Measurements from ENCODE around the gene CDH1.
"Not testable (repeated sequence)": the region's sequence is repeated elsewhere in the genome, so short reads cannot be mapped to it uniquely, and the experiment has no call there.

Gene CDH1

GRCh38 chr16:68737046-68737729 lies at the start of gene CDH1:
TSS of gene CDH1 (plus strand) at chr16:68737292. CDS start at chr16:68737416, 124 bp downstream.
- no peak for TF ChIP-seq ZNF274 (IDR thresholded peaks at IDR 0.05; ENCODE audit: low read depth, low read length)
- no peak within 1 kb of the TSS for H3K4me3 ChIP-seq (ENCODE audit: low read length)

DNA sequence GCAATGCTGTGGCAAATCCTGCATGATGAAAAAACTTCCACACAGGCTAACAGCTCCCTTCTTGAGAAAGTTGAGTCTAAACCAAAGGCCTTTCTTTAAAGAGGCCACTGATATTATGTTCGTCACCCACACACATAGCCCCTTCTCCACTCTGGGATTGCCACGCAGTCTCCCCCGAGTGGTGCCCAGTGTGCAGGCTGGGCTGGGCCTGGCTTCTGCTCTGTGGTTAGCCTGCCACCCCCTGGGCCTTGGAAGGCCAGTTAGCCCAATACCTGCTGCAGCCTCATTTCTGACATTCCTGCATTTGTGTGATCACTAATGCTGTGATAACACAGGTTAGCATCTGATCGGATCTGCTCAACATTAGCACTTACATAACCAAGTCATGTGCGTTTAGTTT lies 47.2 kb upstream of the CDH1 start:
- no peak for TF ChIP-seq ZNF274 (IDR thresholded peaks at IDR 0.05; ENCODE audit: low read depth, low read length)
- H3K4me3 ChIP-seq (ENCODE audit: low read length): no peak overlapping the region

DNA sequence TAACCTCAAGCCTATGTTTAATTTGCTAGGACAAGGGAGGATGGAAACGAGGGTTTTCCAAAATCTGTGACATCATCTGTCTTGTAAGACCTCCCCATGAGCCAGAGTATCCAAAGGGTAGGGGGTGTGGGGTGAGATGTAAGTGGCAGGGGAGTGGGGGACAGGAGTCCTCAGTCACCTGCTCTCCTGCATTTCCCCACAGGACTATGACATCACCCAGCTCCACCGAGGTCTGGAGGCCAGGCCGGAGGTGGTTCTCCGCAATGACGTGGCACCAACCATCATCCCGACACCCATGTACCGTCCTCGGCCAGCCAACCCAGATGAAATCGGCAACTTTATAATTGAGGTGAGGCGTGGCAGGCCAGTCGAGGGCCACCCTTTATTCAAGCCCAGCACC lies 41.5 kb upstream of the CDH1 start:
- no peak for TF ChIP-seq ZNF274 (IDR thresholded peaks at IDR 0.05; ENCODE audit: low read depth, low read length)
- H3K4me3 ChIP-seq (ENCODE audit: low read length): no peak overlapping the region

- TF ChIP-seq ZNF274 (IDR thresholded peaks at IDR 0.05; ENCODE audit: low read depth, low read length): no peak
- H3K4me3 ChIP-seq (ENCODE audit: low read length): no peak overlapping the region
Measured at GRCh38 chr16:68696514-68696913, 40.6 kb upstream of the CDH1 start.

- no peak overlapping the region for H3K4me3 ChIP-seq (ENCODE audit: low read length)
- no peak for TF ChIP-seq ZNF274 (IDR thresholded peaks at IDR 0.05; ENCODE audit: low read depth, low read length)
Measured at GRCh38 chr16:68698091-68698490, 39.0 kb upstream of the CDH1 start.

DNA sequence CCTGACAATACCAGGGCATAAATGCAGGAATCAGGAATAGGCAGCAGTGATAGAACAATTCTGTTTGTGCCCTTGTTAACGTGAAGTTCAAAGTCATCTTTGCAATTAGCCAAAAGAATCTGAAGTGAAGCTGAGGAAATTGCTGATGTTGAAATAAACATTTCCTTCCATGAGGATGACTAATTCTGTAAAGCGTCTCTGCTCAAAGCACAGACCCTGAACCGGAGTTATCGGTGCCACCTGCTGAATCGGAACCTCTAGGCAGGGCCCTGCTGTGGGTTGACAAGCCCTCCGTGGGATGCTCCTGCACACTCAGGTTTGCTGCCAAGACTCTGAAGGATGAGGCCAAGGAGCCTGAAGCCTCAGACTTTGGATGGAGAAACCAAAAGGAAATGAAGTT lies 37.0 kb upstream of the CDH1 start:
- no peak for TF ChIP-seq ZNF274 (IDR thresholded peaks at IDR 0.05; ENCODE audit: low read depth, low read length)
- no peak overlapping the region for H3K4me3 ChIP-seq (ENCODE audit: low read length)

DNA sequence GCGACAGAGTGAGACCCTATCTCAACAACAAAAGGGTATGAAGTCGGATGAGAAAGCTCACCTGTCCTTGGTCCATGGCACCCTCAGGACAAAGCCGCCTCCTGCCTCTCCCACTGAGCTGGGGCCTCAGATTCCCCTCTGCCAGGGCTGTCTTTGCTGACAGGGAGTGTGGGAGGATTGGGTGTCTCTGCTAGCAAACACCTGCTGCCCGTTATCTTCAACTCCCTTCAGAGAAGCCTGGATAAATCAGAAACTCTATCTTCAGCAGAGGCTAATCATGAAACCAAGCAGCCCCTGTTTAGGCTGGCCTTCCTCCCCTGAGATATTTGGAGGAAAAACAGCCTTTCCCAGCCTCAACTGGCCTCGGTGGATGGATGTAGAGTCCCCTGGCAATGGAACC lies 36.3 kb upstream of the CDH1 start:
- TF ChIP-seq ZNF274 (IDR thresholded peaks at IDR 0.05; ENCODE audit: low read depth, low read length): no peak

GRCh38 chr16:68704232-68704867 lies 32.7 kb upstream of the CDH1 start:
- no peak for TF ChIP-seq ZNF274 (IDR thresholded peaks at IDR 0.05; ENCODE audit: low read depth, low read length)

More for the DNA sequence above, 36.3 kb upstream of the CDH1 start:
- no peak overlapping the region for H3K4me3 ChIP-seq (ENCODE audit: low read length)

GRCh38 chr16:68707340-68708152 lies 29.5 kb upstream of the CDH1 start:
- no peak overlapping the region for H3K4me3 ChIP-seq (ENCODE audit: low read length)
- no peak for TF ChIP-seq ZNF274 (IDR thresholded peaks at IDR 0.05; ENCODE audit: low read depth, low read length)

More at GRCh38 chr16:68704232-68704867, 32.7 kb upstream of the CDH1 start:
- no peak overlapping the region for H3K4me3 ChIP-seq (ENCODE audit: low read length)

GRCh38 chr16:68710211-68710610 lies 26.9 kb upstream of the CDH1 start:
- TF ChIP-seq ZNF274 (IDR thresholded peaks at IDR 0.05; ENCODE audit: low read depth, low read length): no peak
- H3K4me3 ChIP-seq (ENCODE audit: low read length): no peak overlapping the region

- no peak for TF ChIP-seq ZNF274 (IDR thresholded peaks at IDR 0.05; ENCODE audit: low read depth, low read length)
- no peak overlapping the region for H3K4me3 ChIP-seq (ENCODE audit: low read length)
Measured at GRCh38 chr16:68711421-68712139, 25.5 kb upstream of the CDH1 start.

DNA sequence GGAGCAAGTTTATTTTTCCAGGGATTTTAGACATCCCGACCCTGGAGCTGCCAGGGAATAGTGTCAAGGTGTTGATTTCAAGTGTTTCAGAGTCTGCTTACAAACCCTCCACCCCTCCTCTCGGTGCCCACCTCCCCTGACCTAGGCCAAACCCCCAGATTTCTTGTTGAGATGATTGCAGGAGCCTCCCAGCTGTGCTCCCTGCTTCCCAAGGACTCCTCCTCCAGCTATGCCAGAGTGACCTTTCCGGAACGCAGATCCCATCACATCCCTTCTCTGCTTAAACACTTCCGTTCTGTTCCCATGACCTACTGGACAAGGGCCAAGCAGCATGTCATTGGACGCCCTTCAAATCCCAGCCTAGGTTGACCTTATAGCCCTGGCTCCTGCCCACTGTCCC lies 23.7 kb upstream of the CDH1 start:
- H3K4me3 ChIP-seq (ENCODE audit: low read length): no peak overlapping the region
- TF ChIP-seq ZNF274 (IDR thresholded peaks at IDR 0.05; ENCODE audit: low read depth, low read length): no peak

- TF ChIP-seq ZNF274 (IDR thresholded peaks at IDR 0.05; ENCODE audit: low read depth, low read length): no peak
- no peak overlapping the region for H3K4me3 ChIP-seq (ENCODE audit: low read length)
Measured at GRCh38 chr16:68715471-68715870, 21.6 kb upstream of the CDH1 start.

GRCh38 chr16:68716516-68716915 lies 20.6 kb upstream of the CDH1 start:
- H3K4me3 ChIP-seq (ENCODE audit: low read length): not testable (repeated sequence)
